NOMO-1 (cell line): ENCODE results near the gene ISCA2.

Experiments used
- DNase-seq, 2 experiments: peaks; one replicate each; lab custom pipeline; 2025; ENCODE audit not compliant: unreplicated experiment in 2 of 2; lab: John Stamatoyannopoulos, UW

Gene ISCA2

DNA sequence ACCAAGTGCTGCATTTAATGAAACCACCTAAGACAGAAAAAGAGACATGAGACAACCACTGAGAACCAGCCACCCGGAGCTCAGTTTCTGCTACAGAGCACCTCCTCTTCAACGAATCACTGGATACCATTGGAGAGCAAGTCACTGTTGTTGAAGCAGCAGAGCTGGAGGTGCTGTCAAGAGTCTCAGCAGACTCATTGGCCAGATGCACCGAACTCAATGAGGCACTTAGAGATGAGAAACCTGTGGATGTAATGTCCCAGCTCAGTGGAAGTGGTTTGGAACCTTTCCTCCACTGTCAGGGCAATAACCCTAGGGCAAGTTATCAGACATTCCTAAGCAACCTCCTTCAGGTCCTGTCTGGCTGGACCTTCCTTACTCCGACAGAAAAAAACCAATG lies 13.5 kb upstream of the ISCA2 start:
- DNase-seq: no peak

DNA sequence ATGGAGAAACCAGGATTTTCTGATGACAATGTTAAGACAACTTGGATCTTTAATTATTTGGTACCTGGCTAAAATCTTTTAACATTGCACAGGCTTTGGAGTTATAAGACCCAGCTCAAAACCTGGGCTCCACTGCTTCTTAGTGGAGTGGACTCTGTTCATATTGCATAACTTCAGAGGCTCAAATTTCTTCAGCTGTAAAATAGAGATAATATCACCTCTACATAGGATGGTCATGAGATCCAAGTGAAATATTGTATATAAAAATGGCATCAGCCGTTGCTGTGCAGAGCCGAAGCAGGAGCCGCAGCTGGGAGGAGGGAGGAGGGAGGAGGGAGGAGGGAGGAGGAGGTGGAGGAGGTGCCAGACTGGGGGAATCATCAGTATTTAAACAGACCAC lies 11.0 kb upstream of the ISCA2 start:
- DNase-seq: no peak

DNA sequence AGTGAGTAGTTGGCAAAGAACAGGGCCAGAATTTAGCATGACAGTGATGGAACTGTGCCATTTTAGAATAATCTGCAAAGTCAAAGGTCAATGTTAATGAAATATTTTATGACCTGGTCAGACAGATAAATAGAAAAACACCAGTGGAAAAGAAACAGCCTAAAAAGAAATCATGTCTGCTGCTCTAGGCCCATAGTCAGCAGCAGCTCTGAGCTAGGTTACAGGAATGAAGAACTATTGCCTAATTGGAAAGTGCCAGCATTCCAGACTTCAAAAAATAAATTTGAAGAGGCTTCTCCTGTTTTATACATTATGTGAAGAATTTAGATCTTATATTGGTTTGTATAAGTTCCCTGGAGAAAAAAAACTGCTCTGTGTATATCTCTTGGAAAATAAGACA lies 10.2 kb upstream of the ISCA2 start:
- no peak for DNase-seq

DNA sequence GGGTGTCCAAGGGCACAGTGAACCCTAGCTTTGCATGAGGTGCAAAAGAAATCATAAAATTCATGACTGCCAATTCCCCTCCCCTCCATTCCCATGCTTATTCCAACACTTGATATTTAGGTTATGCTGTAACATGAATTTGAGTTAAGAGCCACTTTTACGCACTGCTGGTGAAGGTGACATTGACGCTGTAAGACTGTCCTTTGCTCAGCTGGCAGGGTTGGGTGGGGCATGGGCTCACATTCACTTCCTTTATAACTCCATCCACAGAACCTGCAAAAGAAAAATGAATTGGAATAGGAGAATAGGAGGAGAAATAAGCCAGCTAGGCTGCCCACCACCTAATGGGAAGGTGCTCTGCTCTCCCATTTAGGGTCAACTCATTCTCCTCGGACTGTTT lies 7.4 kb upstream of the ISCA2 start:
- DNase-seq: no peak

DNA sequence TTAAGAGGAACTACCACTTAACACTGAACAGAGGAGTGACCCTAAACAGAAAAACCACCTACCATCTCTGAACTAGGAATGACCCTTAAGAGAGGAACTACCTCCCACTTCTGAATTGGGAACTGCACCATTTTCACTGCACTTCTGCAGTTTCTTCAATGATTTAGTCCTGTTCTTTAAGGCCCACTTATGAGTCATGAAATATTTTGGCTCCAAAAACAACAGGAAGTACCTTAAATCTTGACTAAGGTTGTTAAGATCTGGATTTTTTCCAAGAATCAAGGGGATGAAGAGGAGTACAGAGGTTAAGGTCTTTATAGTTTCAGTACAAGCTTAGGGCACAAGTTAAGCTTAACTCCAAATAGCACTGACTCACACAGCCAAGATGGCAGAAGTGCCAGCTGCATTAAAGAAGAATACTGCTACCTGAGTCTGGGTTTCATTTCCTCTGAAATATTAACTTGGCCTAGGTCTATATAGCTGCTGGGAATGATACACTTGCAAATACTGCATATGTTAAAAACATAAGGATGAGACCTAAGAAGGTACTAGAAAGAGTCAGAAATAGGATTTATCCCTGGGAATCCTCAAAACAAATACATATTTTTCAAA lies 4.7 kb upstream of the ISCA2 start:
- DNase-seq: peak; percentile 40 to 70

DNA sequence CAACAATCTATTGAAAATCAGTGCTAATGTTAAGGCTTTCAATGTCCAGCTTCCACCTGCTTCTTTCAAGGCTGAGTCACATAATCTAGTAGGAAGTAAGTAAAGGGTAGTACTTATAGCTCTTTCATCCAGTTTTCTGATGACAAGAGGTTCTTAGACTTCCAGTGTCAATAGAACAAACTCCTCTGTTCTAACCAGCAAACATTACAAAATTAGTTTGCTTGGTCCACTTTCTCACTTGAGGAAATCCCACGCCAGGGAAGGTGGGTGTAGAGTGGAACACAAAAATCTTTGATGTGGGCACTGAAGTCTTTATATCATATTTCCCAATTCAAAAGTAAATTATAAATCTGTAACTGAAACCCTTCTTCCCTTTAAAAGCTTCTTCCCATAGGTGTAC lies 3.1 kb upstream of the ISCA2 start:
- DNase-seq: no peak

DNA sequence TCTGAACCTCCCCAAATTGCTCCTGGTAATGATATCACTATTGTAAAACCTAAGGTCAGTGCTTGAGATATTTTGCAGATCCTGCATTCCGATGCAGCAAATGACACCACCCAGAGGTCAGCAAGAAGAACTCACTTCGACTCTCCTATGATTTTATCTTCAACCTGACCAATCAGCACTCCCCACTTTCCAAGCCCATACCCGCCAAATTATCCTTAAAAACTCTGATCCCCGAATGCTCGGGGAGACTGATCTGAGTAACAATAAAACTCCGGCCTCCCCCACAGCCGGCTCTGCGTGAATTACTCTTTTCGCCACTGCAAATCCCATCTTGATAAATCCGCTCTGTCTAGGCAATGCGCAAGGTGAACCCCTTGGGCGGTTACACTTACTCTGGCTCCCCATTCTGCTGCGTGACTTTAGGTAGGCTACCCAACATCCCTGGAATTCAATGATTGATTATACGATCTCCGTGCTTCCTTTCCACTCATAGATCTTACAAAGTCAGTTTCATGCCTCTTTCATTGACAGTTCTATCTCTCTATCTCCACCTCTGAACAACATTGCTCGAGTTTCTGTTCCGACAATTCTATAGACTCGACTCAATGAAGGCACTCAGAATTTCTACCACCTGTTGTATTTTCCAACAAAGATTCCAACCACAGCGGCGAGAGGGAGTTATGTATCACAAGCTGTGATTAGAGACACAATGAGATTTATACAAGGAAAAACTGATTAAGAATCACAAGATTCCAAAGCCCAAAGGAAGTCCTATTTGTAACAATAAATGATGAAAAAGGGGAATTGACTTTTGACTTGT lies 1.4 kb upstream of the ISCA2 start:
- DNase-seq: peak; percentile 12 to 52

DNA sequence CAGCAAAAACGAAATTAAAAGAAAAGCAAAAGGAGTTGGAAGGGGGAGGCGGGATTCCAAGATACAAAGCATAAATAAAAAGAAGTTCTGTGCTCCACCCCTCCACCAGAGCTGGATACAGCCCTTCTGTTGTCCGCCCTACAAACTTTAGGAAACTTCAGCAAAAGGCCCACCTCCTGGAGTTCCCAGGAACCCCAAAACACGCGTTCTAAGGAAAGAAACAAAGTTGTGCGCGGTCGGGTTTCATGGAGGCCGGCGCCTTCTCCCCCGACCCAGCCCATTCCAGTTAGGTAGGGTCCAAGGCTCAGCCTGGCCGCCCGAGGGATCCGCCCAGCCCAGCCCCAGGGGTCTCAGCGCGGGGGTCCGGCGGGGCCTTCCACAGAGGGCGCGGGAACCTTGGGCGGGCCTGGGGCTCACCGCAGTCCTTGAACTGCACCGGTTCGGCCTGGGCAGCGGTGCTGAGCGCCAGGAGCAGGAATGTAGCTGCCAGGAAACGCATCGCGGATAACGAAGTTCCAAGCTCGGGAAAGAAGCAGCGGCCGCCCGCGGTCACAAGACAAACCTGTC lies 706 bp upstream of the ISCA2 start, which contains the start of gene NPC2:
TSS of gene NPC2 (minus strand) at position 530 of the 567 bp plus-strand sequence. CDS start at position 499, 31 bp downstream.
- no peak for DNase-seq

DNA sequence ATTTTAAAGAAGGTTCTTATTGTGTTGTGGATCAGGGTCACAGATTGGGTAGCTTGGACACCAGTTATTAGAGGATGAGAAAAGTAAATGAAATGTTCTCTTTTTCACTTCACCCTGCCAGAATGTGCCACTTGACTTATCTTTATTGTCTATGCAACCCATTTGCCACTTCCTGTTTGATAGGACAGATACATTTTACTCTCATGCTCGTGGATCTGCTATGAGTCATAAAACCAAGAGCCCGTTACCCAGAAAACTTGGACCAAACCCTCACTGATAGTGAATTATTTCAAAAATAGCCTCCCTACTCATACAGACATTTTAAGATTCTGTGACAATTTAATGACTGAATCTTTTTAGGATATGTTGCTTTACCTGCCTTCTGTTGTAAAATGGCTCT lies 1.8 kb downstream of the ISCA2 start:
- peak in 1 of 2 experiments; percentile 10 for DNase-seq

DNA sequence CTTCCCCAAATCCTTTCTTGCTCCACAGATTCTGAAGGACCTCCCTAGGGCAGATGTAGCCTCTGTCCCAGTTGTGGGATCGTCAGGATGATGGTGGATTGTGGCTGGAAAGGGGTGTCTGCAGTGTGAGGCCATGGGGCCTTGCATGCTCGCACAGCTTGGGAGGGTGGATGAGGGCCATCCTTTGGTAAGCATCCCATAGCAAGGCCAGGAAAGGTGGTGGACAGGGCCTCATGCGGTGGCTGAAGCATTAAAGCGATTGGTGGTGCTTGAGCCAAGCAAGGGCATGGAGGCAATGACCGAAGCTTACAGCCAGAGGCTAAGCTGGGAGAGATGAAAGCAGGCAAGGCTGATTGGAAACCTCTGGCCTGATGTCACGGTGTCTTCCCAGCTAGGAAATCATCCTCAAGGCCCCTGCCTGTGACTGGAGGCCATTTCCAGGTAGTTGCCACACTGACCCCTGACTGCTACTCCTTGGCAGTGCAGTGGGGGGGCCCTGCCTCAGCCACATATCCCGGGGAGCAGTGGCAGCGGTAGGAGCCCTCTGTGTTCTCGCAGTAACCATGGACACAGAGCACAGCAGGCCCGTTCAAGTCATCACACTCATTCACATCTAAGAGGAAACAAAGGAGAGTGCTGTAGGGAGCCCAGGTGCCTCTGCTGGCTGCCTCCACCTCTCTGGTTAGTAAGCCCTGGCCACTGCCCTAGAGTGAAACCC lies 7.0 kb downstream of the ISCA2 start:
- DNase-seq: no peak

DNA sequence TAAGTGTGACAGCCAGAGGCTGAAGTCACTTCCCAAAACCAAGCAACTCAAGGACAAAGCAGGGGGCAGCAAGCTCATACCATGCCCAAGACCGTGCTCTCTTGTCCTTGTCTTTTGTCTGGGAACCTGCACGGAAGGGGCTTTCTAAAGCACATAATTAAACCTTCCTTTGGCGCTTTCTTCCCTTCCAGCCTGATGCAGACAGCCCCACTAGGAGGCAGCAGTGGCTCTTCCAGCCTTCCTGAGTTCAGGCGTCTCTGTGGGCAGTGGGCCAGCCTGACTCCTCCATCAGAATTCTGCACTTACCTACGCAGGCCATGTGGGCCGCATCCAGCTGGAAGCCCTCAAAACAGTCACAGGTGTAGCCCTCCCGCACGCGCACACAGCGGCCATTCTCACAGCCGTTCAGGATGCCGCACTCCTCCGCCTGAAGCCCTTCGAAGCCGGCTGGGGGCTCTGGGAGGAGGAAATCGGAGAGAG lies 7.6 kb downstream of the ISCA2 start:
- no peak for DNase-seq

DNA sequence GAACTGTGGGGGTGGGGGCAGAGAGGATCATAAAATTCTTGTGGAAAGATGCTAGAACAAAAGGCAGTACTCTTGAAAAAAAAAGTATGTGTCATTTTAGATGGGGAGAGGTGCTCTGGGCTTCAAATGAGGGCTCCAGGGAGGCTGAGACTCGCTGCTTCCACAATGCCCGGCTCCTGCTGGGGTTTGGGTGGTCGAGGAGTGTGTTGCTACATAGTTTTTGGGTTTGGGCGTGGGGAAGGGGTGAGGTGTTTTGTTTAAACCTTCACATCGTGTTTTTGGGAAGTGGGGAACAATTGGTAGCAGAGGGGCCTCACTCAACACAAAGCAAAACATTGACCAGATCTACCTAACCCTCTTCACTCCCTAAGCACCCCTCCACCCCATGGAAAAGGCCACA lies 8.1 kb downstream of the ISCA2 start:
- no peak for DNase-seq

DNA sequence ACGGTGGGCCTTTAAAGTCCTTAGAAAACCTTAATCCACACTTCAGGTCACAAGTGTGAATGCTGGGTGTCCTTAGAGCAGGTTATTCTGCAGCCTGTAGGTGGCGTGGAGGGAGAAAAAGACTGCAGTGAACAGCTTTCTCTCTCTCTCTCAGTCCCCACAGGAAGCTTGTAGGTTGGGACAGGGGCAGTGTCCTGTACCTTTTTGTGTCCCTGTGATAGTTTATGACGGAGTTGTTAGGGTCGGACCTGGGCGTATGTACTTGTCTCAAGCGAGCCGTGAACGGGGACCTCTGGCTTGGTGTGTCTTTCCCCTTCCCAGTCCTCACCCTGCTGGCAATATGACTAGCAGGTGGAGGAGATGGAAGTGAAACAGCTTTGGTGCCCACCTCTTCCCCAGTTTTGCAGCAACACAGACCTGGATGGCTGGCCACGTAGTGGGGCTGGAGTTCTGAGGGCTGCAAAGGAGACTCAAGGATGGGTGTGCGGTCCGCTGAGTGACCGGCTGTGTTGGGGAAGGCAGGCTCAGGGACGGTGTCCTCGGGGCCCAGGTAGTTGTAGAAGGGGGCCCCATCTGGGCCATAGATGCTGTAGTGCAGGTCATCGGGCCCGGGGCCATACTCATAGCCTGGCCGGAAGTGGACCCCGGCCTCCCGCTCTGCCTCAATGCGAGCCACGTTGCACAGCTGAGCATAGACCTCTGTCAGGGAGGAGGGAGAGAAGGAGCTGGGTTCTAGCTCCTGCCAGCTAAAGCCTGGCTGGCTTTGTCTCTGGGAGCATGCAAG lies 8.9 kb downstream of the ISCA2 start:
- DNase-seq: no peak

DNA sequence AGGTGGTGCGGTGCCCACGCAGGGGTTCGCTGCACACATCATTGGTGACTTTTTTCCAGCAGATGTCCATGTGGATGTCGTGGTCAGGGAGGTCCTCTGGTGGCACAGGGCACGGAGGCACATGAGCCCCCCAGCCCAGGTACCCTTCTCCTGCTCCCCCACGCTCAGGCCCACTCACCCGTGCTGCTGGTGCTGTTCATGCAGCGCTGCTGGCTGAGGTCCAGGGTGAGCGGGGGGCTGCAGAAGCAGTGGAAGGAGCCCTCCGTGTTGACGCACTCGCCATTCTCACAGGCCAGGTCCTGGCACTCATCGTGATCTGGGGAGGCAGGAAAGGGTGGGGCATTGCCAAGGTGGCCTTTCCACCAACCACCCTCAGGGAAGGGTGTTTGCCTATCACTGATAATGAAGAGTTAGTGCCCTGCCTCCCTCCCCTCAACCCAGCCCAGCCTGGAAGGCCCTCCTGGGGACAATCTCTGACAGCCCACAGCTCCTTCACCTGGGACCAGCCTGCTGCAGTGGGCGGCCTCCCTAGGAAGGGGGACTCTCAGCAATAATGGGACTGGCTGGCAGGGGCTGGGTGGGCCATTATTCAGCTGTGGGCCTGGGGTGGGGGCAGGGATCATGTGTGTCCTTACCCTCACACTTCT lies 9.8 kb downstream of the ISCA2 start:
- DNase-seq: no peak

DNA sequence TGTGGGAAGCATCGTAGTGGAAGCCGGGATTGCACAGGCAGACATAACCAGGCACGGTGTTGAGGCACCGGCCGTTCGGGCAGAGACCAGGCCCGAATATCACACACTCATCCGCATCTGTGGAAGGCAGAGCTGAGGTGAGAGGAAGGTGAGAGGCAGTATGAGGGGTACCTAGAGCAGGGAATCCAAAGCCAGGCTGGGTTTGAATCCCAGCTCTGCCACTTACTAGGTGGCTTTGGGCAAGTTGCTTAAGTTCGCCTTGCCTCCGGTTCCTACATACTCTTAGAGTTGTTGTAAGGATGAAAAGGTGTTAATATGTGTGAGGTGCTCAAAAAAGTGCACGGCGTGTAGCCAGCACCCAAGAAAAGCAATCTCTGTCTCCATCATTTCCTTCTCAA lies 10.4 kb downstream of the ISCA2 start:
- DNase-seq: no peak

DNA sequence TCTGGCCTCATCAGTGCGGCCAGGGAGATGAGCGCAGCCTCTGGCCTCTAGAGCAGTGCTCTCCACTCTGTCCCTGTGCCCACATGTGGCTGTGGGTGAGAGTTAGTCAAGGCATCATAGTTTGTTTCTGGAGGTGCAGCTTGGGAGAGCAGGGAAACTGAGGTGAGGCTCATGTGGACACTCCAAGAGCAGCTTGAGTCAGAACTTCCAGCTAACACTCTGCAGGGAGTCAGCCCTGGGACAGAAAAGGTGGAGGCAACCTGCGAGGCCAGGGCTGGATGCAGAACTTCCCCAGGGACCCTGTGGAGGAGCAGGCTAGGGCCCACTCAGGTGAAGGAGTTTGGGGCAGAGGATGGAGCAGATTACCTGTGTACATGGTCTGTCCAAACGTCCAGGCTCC lies 10.8 kb downstream of the ISCA2 start:
- DNase-seq: no peak

DNA sequence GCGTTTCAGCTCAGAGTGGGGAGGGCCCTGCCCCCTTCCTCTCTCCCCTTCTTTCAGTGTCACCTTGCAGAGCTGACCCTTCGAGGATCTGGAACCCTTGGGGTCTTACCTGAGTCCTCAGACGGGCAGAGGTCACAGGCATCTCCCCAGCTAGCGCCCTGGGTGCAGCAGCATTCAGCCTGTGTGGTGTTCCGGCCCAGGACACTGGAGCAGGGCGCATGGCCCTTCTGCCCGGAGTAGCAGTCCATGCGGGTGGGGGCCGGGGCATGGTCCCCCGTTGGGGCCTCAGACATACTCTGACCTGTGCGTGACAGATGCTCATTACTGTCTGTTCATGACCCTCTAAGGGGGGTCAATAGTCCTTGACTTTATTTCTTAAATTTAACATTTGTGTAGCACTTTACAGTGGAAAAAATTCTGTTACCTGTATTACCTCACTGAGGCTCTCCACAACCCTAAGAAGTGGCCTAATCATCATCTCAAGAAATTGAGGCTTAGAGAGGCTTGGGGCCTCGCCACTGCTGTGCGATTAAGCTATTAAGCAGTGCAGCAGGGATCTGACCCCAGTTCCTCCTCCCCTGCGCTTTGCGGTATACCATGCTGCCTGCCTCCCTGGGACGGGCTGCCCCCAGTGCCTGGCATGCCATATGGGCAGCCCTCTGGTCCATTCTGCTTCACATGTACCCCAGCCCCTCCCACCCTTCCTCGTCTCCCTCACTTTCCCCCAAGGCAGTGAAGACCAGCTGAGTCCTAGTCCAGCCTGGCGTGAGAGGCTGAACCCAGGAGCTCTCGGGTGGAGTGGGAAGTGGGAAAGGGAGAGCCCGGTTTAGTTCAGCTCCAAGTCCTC lies 11.5 kb downstream of the ISCA2 start:
- no peak for DNase-seq

DNA sequence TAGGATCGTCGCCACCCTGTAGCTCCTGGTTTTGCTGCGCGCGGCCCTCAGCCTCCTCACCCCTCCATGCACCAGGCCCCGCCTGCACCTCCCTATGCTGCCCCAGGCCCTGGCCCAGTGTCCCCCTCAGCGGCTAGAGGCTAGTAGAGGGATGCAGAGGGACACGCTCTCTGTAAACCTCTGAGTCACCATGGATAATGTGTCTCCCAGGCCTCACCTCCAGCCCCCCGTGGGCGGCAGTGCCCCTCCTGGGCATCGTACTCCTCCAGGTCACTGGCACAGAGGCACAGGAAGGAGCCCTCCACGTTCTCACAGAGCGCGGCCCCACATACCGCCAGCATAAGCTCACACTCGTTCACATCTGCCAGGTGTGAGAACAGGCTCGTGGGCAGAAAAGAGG lies 12.3 kb downstream of the ISCA2 start:
- no peak for DNase-seq

DNA sequence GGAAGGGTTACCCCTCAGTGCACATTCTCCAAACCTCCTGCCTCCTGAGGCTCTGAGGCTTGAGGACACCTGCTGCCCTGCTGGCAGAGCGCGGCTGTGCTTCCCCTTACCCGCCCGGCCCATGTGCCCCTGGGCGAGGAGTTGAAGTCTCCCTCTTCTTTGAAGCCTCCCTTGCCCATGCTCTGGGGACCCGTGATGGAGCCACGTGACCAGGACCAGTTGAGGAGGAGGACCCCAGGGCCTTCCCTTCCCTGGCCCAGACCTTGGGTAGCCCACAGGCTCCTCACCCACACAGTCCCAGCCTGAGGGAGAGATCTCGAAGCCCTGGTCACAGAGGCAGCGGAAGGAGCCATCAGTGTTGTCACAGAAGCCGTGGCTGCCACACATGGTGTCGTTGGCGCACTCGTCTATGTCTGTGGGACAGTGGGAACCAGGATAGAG lies 12.9 kb downstream of the ISCA2 start:
- no peak for DNase-seq
